ENCODE measurements around the gene SMIM28. TPM values are rescaled to one million over a fixed set of nuclear protein-coding genes. Genes with fewer than 3 reads are reported as not detected.

The SMIM28 gene
- total and polyA plus RNA-seq, 9 of the 15 experiments (the other 6 are each of a cell fraction or from before 2014, with no cell fraction given) = not detected

DNA sequence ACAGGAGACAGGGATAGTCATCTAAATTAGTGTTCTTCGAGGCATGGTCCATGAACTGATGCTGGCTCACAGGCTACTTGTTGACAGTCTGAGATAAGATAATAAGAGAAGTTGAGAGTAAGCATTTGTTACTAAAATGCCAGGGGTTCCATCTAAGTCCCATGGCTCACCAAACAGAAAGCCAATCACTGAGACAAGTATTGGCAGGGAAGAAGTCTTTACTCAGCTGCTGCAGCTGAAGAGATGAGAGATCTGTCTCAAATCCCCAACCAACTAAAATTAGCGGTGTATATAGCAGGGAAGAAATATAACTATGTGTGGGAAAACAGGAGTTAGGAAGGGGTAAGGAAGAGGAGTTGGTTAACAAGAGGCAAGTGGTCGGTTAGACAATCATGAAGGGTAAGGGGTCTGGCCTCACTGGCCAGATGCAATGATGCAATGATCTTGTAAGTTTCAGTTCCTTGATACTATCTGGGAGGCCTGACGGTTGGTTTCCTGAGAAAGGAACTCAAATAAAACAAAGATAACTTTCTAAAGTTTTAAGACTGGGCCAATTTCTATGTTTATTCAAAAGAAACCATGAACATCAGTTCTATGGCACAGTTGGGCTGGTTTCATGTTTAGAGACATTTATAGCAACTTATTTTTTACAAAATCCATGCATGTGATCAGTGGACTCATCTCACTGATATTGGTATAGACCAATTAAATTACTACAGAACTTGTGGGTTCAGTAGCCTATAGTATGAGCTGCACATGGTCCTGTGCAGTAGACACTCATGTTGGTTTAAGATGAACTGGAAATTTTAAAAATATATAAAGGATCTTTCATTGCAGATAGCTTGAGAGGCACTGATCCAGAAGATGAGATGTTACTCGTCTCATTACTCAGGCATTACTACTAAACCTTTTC lies 16.4 kb downstream of the SMIM28 start:
- DNase-seq (ENCODE audit: extremely low read depth in 1 of 4, low spot score in 3 of 4) (no peak), FAIRE-seq (peak; percentile 59), ATAC-seq (peak; percentile 67)
- Histone ChIP-seq H3K27me3 (ENCODE audit: control insufficient read depth in 2 of 2, insufficient read depth in 2 of 2, low read length in 2 of 2) (no peaks in the 10 kb centered on the region; a peak in 2 of 5 replicates), H3K27ac (ENCODE audit: extremely low read depth, low read depth, low read length) (no peak overlapping the region; the same call in 2 of the 3 replicates), H3K4me1 (replicated peaks in 1 of 2; ENCODE audit: control insufficient read depth in 2 of 2, insufficient read depth in 2 of 2, low read length in 2 of 2) (peaks cover 0 to 15% of the 10 kb centered on the region in 2 experiments; a peak in 2 of 5 replicates), H3K9me1 (ENCODE audit: control insufficient read depth, insufficient read depth, low read length) (no peaks in the 10 kb centered on the region), H3K79me2 (ENCODE audit: control insufficient read depth, insufficient read depth, low read length) (no peaks in the 10 kb centered on the region), H3K9me3 (replicated peaks; ENCODE audit: control insufficient read depth, insufficient read depth, low read depth, low read length) (no peaks in the 10 kb centered on the region), H3K4me2 (ENCODE audit: insufficient read depth, low read length) (0 out of 2 replicates have a peak overlapping the region, but pooled peaks have one; percentile 5), H3K4me3 (no peak overlapping the region), H3K9ac (ENCODE audit: insufficient read depth in 1 of 2, low read depth in 2 of 2, low read length in 2 of 2) (no peak overlapping the region), H3K36me3 (ENCODE audit: control insufficient read depth, insufficient read depth, low read length) (no peaks in the 10 kb centered on the region), H4K20me1 (replicated peaks; ENCODE audit: control insufficient read depth, insufficient read depth, low read length) (no peaks in the 10 kb centered on the region), H2AFZ (ENCODE audit: low read depth, low read length) (peak overlapping the region; percentile 45; the same call in 1 of the 2 replicates)
- whole genome bisulfite sequencing (ENCODE audit: insufficient coverage, low coverage, missing lambda C conversion rate) = 14% methylated on average over 5 of the region's 5 CpGs
- POLR2A ChIA-PET = no interaction called here
- in situ Hi-C loops (cut with MboI) (no loop called here), intact Hi-C loops (cut with micrococcal nuclease) (no loop called here)
- CTCF ChIA-PET (ENCODE audit: low intra/inter-chr PET ratio) = no interaction called here
- BruUV-seq (replicated peaks) = no TSS peak
- TF ChIP-seq NR4A1 (CRISPR knock-in tag; IDR thresholded peaks at IDR 0.05) (no peak), NR4A1 (tag; IDR thresholded peaks at IDR 0.05) (peak; percentile 82), SMARCA4 (IDR thresholded peaks at IDR 0.05) (no peak; the same call in 1 of the 2 replicates), TSC22D4 (tag; IDR thresholded peaks at IDR 0.05) (no peak), ZSCAN32 (CRISPR knock-in tag; IDR thresholded peaks at IDR 0.05) (peak; percentile 75; the same call in 1 of the 2 replicates), ZNF133 (CRISPR knock-in tag; IDR thresholded peaks at IDR 0.05) (0 out of 2 replicates have a peak, but pooled peaks have one; percentile 46), ZNF668 (CRISPR knock-in tag; IDR thresholded peaks at IDR 0.05) (0 out of 2 replicates have a peak, but pooled peaks have one; percentile 2), MCM7 (IDR thresholded peaks at IDR 0.05) (no peak), MYC (IDR thresholded peaks at IDR 0.05; ENCODE audit: low read depth, low read length) (peak; percentile 40), MYC (CRISPR knock-in tag; IDR thresholded peaks at IDR 0.05; ENCODE audit: borderline replicate concordance, low read depth) (no peak), CTBP1 (IDR thresholded peaks at IDR 0.05; ENCODE audit: borderline replicate concordance) (peak; percentile 26; the same call in 1 of the 2 replicates), STAT5A (IDR thresholded peaks at IDR 0.05; ENCODE audit: borderline replicate concordance, low read length) (no peak), ZNF165 (CRISPR knock-in tag; IDR thresholded peaks at IDR 0.05; ENCODE audit: borderline replicate concordance) (0 out of 2 replicates have a peak, but pooled peaks have one; percentile 15), CEBPB (tag; IDR thresholded peaks at IDR 0.05) (peak; percentile 77), KLF6 (CRISPR knock-in tag; IDR thresholded peaks at IDR 0.05; ENCODE audit: borderline replicate concordance) (0 out of 2 replicates have a peak, but pooled peaks have one; percentile 42), ELF2 (CRISPR knock-in tag; IDR thresholded peaks at IDR 0.05) (0 out of 2 replicates have a peak, but pooled peaks have one; percentile 15)
- TF ChIP-seq, protein P1, sequence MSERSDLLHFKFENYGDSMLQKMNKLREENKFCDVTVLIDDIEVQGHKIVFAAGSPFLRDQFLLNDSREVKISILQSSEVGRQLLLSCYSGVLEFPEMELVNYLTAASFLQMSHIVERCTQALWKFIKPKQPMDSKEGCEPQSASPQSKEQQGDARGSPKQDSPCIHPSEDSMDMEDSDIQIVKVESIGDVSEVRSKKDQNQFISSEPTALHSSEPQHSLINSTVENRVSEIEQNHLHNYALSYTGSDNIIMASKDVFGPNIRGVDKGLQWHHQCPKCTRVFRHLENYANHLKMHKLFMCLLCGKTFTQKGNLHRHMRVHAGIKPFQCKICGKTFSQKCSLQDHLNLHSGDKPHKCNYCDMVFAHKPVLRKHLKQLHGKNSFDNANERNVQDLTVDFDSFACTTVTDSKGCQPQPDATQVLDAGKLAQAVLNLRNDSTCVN (CRISPR knock-in tag; IDR thresholded peaks at IDR 0.05) = peak; percentile 69; the same call in 1 of the 2 replicates
- TF ChIP-seq, protein P2, sequence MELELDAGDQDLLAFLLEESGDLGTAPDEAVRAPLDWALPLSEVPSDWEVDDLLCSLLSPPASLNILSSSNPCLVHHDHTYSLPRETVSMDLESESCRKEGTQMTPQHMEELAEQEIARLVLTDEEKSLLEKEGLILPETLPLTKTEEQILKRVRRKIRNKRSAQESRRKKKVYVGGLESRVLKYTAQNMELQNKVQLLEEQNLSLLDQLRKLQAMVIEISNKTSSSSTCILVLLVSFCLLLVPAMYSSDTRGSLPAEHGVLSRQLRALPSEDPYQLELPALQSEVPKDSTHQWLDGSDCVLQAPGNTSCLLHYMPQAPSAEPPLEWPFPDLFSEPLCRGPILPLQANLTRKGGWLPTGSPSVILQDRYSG (tag; conservative IDR thresholded peaks at IDR 0.05; ENCODE audit: low read depth) = 0 out of 2 replicates have a peak, but pooled peaks have one; percentile 21
- TF ChIP-seq, protein P3, sequence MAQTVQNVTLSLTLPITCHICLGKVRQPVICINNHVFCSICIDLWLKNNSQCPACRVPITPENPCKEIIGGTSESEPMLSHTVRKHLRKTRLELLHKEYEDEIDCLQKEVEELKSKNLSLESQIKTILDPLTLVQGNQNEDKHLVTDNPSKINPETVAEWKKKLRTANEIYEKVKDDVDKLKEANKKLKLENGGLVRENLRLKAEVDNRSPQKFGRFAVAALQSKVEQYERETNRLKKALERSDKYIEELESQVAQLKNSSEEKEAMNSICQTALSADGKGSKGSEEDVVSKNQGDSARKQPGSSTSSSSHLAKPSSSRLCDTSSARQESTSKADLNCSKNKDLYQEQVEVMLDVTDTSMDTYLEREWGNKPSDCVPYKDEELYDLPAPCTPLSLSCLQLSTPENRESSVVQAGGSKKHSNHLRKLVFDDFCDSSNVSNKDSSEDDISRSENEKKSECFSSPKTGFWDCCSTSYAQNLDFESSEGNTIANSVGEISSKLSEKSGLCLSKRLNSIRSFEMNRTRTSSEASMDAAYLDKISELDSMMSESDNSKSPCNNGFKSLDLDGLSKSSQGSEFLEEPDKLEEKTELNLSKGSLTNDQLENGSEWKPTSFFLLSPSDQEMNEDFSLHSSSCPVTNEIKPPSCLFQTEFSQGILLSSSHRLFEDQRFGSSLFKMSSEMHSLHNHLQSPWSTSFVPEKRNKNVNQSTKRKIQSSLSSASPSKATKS (CRISPR knock-in tag; IDR thresholded peaks at IDR 0.05) = no peak
